CD4-positive, alpha-beta T cell treated with Interleukin-6 at 100 ng/mL for 8 hours (primary cell): ENCODE measurements around the gene KIF19.

ENCODE experiments used
- DNase-seq: peaks from one replicate; pipeline ENCODE4 v3.0.0-alpha.2; 2020; ENCODE audit warnings: mixed read lengths, low spot score

Gene KIF19

GRCh38 chr17:74305865-74306654 is 20.0 kb upstream of the KIF19 start:
- no peak for DNase-seq

GRCh38 chr17:74307984-74308773 is 17.8 kb upstream of the KIF19 start:
- DNase-seq: no peak

- DNase-seq: no peak
Observed at GRCh38 chr17:74309902-74310301, 16.1 kb upstream of the KIF19 start.

- DNase-seq: no peak
Observed at GRCh38 chr17:74314877-74315276, 11.1 kb upstream of the KIF19 start.

GRCh38 chr17:74316220-74316619 is 9.8 kb upstream of the KIF19 start:
- DNase-seq: no peak

GRCh38 chr17:74317071-74317470 is 9.0 kb upstream of the KIF19 start:
- DNase-seq: no peak

GRCh38 chr17:74318391-74318790 is 7.6 kb upstream of the KIF19 start:
- DNase-seq: no peak

GRCh38 chr17:74324521-74324920 is 1.5 kb upstream of the KIF19 start:
- DNase-seq: no peak

- DNase-seq: no peak
Observed at GRCh38 chr17:74325376-74325742, 667 bp upstream of the KIF19 start.

GRCh38 chr17:74326506-74326905 is 480 bp downstream of the KIF19 start:
- DNase-seq: no peak

- DNase-seq: no peak
Observed at GRCh38 chr17:74328487-74328886, 2.5 kb downstream of the KIF19 start.

GRCh38 chr17:74329378-74329777 is 3.4 kb downstream of the KIF19 start:
- no peak for DNase-seq

- DNase-seq: no peak
Observed at GRCh38 chr17:74330446-74330845, 4.4 kb downstream of the KIF19 start.

GRCh38 chr17:74332017-74332650 is 6.1 kb downstream of the KIF19 start:
- no peak for DNase-seq

GRCh38 chr17:74332763-74333283 is 6.8 kb downstream of the KIF19 start:
- DNase-seq: no peak

GRCh38 chr17:74334393-74335039 is 8.5 kb downstream of the KIF19 start:
- no peak for DNase-seq

- no peak for DNase-seq
Observed at GRCh38 chr17:74335529-74336062, 9.6 kb downstream of the KIF19 start.

GRCh38 chr17:74336307-74336706 is 10.3 kb downstream of the KIF19 start:
- DNase-seq: no peak

- DNase-seq: no peak
Observed at GRCh38 chr17:74337834-74338500, 11.9 kb downstream of the KIF19 start.

GRCh38 chr17:74339537-74340195 is 13.6 kb downstream of the KIF19 start:
- DNase-seq: no peak
